GM12865 (cell line): ENCODE results near the gene ZNF22.

Source experiments
- DNase-seq: peaks from one replicate; pipeline ENCODE4 v3.0.0; 2010; ENCODE audit warnings: low read depth
- H3K4me3 ChIP-seq: 2 replicates; pipeline ENCODE4 v1.5.1; 2011; ENCODE audit warnings: mild to moderate bottlenecking, low read depth, low read length, control low read depth
- TF ChIP-seq, protein P1 (sequence below): IDR thresholded peaks from 2 replicates; pipeline ENCODE4 v1.5.1; 2011; ENCODE audit warnings: low read length, control low read depth, low read depth, inconsistent platforms; ENCODE audit not compliant: insufficient read depth; ENCODE audit errors: missing control alignments

The ZNF22 gene

DNA sequence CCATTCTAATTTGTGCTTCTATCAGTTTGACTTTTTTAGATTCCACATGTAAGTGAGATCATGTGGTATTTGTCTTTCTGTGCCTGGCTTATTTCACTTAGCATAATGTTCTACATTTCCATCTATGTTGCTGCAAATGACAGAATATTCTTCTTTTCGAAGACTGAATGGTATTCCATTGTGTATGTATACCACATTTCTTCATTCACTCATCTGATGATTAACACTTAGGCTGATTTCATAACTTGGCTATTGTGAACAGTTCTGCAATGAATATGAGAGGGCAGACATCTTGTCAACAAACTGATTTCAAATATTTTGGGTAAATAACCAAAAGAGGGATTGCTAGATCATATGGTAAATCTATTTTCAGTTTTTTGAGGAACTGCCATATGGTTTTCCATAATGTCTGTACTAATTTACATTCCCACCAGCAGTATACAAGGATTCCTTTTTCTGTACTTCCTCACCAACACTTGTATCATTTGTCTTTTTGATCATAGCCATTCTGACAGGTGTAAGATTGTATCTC is 52.9 kb downstream of the ZNF22 start:
- DNase-seq = no peak
- H3K4me3 ChIP-seq = no peak overlapping the region
- TF ChIP-seq, protein P1, sequence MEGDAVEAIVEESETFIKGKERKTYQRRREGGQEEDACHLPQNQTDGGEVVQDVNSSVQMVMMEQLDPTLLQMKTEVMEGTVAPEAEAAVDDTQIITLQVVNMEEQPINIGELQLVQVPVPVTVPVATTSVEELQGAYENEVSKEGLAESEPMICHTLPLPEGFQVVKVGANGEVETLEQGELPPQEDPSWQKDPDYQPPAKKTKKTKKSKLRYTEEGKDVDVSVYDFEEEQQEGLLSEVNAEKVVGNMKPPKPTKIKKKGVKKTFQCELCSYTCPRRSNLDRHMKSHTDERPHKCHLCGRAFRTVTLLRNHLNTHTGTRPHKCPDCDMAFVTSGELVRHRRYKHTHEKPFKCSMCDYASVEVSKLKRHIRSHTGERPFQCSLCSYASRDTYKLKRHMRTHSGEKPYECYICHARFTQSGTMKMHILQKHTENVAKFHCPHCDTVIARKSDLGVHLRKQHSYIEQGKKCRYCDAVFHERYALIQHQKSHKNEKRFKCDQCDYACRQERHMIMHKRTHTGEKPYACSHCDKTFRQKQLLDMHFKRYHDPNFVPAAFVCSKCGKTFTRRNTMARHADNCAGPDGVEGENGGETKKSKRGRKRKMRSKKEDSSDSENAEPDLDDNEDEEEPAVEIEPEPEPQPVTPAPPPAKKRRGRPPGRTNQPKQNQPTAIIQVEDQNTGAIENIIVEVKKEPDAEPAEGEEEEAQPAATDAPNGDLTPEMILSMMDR = no peak
